ENCODE measurements around the gene BARX1. TPM values are rescaled to one million over a fixed set of nuclear protein-coding genes. Genes with fewer than 3 reads are reported as not detected.

The BARX1 gene
- total RNA-seq, 1 donor from 2014 or later = not detected

DNA sequence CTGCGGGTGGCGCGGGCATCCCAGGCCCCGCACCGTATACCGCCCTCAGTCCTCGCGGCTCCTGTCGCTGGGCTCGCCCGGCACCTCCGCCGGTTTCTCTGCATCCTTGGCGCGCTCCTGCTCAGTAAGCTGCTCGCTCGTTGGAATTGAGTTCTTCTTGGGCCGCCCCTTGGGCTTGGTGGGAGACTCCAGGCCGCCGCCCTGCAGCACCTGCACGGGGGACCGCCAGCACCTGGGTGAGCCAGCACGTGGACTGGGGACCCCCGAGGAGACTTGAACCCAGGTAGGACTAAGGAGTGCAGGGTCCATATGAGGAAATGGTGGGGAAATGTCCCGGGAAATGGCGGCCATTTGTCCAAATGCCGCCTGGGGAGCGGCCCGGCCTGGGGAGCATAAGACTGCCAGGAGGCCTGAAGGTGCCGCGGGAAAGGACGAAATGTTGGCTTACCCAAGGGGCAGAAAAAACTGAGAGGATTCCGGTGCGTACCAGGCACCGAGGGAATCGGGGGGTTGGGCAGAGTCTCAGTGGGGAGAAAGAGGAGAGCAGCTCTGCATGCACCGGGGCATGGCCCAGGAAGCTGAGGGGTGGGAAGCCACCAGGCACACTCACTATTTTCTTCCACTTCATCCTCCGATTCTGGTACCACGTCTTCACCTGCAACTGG is 2.9 kb downstream of the BARX1 start:
- no peak for DNase-seq
- intact Hi-C loops (cut with micrococcal nuclease) = no loop called here

GRCh38 chr9:93951655-93952118 is 3.5 kb downstream of the BARX1 start:
- Histone ChIP-seq H3K27me3 (ENCODE audit: low read depth) (peaks cover 97% of the 10 kb centered on the region), H3K4me3 (peak overlapping the region; percentile 64), H3K27ac (replicated peaks) (no peak overlapping the region), H3K4me1 (peaks cover 66% of the 10 kb centered on the region), H3K9me3 (replicated peaks) (no peaks in the 10 kb centered on the region), H3K36me3 (no peaks in the 10 kb centered on the region)
- intact Hi-C loops (cut with micrococcal nuclease) = no loop called here
- no peak for TF ChIP-seq CTCF (IDR thresholded peaks at IDR 0.05; ENCODE audit: borderline replicate concordance)
- DNase-seq = no peak

More for the DNA sequence above, 2.9 kb downstream of the BARX1 start:
- H3K4me3 ChIP-seq = peak overlapping the region; percentile 64
- H3K27ac ChIP-seq (replicated peaks) = no peak overlapping the region
- peaks cover 97% of the 10 kb centered on the region for H3K27me3 ChIP-seq (ENCODE audit: low read depth)
- H3K9me3 ChIP-seq (replicated peaks) = no peaks in the 10 kb centered on the region
- peaks cover 66% of the 10 kb centered on the region for H3K4me1 ChIP-seq
- H3K36me3 ChIP-seq = no peaks in the 10 kb centered on the region
- TF ChIP-seq CTCF (IDR thresholded peaks at IDR 0.05; ENCODE audit: borderline replicate concordance) = no peak

GRCh38 chr9:93950619-93951601 is 4.2 kb downstream of the BARX1 start:
- Histone ChIP-seq H3K36me3 (no peaks in the 10 kb centered on the region), H3K4me3 (peak overlapping the region; percentile 64), H3K27ac (replicated peaks) (no peak overlapping the region), H3K27me3 (ENCODE audit: low read depth) (peaks cover 97% of the 10 kb centered on the region), H3K9me3 (replicated peaks) (no peaks in the 10 kb centered on the region), H3K4me1 (peaks cover 67% of the 10 kb centered on the region)
- intact Hi-C loops (cut with micrococcal nuclease) = no loop called here
- TF ChIP-seq CTCF (IDR thresholded peaks at IDR 0.05; ENCODE audit: borderline replicate concordance) = no peak
- no peak for DNase-seq

- no peak overlapping the region for H3K4me3 ChIP-seq
- H3K9me3 ChIP-seq (replicated peaks) = no peaks in the 10 kb centered on the region
- peaks cover 100% of the 10 kb centered on the region for H3K27me3 ChIP-seq (ENCODE audit: low read depth)
- intact Hi-C loops (cut with micrococcal nuclease) = no loop called here
- no peak overlapping the region for H3K27ac ChIP-seq (replicated peaks)
- no peak for DNase-seq
- no peaks in the 10 kb centered on the region for H3K36me3 ChIP-seq
- no peak for TF ChIP-seq CTCF (IDR thresholded peaks at IDR 0.05; ENCODE audit: borderline replicate concordance)
- peaks cover 66% of the 10 kb centered on the region for H3K4me1 ChIP-seq
These were observed 5.3 kb downstream of the BARX1 start for GRCh38 chr9:93949694-93950449.

DNA sequence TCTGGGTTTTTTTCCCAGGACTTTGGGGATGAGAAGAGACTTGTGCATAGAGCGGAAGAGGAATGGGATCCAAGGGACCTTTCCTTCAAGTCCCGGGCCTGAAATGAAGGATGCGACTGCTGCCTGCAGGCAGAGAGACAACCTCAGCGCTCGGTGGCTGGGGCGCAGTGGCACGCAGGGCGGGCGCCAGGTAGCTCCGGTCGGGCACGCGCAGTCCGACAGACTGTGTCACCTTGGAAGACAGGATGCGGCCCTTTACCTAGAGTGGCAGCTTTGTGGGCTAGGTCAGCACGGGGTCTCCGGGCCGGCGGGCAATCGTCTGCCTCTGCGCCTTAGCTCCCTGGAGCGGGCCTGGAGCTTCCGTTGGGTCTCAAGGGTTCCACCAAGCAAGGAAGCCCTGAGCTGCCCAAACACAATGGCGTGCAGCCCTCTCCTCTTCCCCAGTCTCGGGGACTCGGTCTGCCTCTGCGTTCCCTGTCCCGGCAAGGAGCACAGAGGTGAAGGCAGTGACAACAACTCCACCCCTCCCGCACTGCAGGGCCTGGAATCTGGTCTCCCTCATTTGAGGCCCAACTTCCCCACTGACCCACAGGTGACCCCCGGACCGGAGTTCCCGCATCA is 6.0 kb downstream of the BARX1 start:
- intact Hi-C loops (cut with micrococcal nuclease) = no loop called here
- no peak overlapping the region for H3K27ac ChIP-seq (replicated peaks)
- H3K27me3 ChIP-seq (ENCODE audit: low read depth) = peaks cover 100% of the 10 kb centered on the region
- H3K4me1 ChIP-seq = peaks cover 59% of the 10 kb centered on the region
- H3K4me3 ChIP-seq = no peak overlapping the region
- H3K36me3 ChIP-seq = no peaks in the 10 kb centered on the region
- TF ChIP-seq CTCF (IDR thresholded peaks at IDR 0.05; ENCODE audit: borderline replicate concordance) = no peak
- H3K9me3 ChIP-seq (replicated peaks) = no peaks in the 10 kb centered on the region
- DNase-seq = no peak
